ENCODE measurements around the gene IP6K2.

The IP6K2 gene

DNA sequence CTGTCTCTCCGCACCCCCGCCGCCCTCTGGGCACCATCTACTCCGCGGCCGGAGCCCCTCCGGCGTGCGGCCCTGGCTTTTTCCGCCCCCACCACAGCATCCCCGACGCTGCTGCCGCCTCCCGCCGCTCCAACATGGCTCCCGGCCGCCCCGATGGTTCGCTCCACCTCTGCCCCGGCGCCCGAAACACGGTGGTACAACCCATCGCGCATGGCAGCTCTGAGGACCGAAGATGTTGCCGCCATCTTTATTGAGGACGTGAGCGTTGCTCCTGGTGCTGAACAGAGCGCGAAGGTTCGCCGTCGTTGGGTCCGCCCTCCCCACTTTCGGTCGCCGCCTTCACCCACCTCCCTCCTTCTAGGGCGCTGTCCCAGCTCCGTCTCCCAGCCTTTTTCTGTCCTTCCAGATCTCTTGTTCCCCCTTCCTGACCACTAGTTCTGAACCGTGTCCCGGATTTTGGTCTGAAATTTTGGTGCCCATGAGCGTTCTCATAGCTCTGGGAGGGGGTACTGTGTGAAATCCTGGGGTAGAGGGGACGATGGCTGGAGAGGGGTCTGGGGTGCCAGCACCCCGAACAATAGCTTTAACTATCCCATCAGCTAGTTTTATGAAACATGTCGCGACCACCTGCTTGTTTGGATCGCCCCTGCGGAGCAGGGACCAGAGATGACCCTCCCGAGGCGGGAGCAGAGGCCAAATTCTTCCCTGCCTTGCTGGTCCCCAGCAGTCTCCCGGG lies 54.1 kb downstream of the IP6K2 start, which contains the start of gene CELSR3:
TSS of gene CELSR3 (minus strand) at position 134 of the 736 bp plus-strand sequence. CDS start 252 bp downstream, outside the sequence.
- peak; percentile 35 for DNase-seq

DNA sequence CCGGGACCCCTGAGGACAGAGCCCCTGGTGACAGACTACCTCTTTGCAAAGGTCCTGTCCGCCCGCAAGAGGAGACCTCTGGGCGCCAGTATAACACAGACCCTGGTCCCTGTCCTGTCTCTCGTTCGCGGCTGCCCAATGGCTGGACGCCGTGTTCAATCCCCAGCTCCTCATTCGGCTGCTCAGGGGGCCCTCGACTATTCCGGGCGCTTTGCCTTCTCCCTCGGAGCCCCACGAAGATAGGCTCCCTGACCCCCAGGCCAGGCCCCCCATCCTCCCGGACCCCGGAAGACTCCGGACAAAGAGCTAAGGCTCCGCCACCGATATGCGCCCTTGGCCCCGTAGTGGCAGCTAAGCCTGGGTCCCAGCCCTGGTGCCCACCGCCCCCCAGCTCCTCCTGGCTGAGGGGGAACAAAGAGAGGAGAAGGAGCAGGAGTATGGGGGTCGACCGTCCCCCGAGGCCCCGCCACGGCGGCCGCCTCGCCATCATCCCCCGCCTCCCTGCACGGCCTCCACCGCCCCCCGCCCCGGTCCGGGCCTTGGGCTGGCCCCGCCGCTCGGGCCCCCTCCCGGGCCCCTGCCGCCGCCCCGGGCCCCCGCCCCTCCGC lies 54.8 kb downstream of the IP6K2 start:
- DNase-seq, result no peak

DNA sequence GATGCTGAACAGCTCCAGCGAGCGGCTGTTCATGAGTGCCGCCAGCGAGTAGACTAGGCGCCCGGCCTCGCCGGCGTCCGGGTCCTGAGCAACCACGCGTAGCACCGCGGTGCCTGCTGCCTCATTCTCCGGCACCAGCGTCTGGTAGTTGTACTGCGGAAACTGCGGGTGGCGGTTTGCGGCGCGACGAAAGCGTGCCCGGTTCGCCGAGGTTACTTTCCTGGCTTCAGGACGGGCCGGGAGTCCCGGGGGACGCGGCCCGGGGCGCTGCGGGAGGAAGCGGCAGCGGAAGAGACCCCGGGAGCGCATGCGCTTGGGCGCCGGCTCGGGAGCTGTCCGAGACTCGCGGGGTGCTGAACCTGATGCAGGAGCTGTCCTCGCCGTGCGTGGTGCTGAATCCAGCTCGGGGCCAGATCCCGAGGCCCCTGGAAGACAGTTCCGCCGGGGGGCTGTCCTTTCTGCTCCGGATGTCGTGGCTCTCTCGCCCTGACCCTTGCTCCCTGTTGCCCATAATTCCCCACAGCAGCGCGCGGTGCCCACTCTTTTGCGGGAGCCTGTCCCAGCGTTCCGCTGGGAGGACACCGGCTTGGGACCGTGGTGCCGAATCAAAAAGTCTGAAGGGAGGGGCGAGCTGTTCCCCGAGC lies 55.4 kb downstream of the IP6K2 start:
- no peak for DNase-seq

DNA sequence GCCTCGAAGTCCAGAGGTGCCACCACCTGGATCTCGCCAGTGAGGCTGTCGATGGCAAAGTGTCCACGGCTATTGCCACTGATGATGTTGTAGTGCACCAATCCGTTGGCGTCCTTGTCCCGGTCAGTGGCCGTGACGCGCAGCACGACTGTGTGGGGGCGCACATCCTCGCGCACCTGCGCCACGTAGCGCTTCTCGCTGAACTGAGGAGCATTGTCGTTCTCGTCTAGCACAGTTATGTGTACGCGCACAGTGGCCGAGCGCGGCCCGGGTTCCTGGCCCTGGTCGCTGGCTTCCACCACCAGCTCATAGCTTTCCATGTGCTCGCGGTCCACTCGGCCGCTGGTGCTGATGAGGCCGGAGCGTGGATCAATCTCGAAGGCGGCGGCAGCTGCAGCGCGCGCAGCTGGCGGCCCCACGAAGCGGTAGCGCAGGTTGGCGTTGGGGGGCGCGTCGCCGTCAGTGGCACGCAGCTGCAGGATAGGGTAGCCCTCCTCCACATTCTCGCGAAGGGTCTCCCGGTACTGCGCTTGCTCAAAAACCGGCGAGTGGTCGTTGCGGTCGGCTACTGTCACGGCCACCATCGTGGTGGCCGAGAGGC lies 56.1 kb downstream of the IP6K2 start:
- DNase-seq, result no peak

DNA sequence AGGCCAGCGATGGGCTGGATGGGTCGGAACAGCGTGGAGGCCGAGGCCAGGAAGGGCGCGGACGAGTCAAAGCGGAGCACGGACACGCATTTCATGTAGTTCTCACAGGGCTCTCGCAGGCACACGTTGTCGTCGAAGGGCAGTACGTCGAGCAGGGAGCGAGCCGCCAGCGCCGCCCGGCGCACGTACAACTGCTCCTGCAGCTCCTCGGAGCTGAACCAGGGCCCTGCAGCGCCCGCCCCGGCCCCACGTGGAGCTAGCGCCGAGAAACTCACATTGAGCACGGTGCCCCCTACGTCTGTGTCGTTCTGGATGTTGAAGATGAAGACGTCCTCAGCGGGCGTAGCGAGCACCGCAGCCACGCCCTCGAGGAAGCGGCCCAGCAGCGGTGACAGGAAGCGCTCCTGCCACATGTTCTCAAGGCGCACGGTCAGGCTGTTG lies 60.2 kb downstream of the IP6K2 start:
- DNase-seq, result no peak

DNA sequence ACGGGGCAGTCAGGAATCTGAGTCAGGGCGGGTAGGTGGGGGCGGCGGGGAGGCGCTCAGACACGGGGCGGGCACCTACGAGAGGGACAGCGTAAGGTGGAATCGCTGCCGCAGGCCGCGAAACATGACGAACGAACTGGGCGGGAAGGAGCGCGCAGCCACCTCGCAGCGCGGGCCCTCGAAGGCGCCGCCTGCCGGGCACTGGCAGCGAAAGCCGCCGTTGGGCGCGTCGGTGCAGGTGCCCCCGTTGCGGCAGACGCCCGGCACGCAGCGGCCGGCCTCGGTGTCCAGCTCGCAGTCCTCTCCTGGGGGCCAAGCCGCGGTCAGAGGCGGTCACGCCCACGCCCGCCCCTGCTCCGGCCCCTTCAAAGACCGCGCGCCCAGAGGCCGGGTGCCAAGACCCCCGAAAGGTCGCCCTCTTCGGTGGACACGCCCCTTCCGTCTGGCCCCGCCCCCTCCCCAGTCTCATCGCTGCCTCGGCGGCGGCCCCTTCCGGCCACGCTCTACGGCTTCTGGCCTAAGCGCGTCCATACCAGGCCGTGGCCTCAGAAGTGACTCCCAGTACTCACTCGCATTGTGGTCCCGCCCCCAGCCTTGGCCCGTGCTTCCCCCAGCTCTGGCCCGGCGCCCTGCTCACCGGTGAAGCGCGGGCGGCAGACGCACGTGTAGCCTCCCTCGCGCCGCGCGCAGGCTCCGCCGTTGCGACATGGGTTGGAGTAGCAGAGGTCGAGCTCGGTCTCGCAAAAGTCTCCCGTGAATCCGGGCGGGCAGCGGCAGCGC lies 60.8 kb downstream of the IP6K2 start:
- no peak for DNase-seq

GRCh38 chr3:48655606-48656005 lies 61.4 kb downstream of the IP6K2 start:
- no peak for DNase-seq

DNA sequence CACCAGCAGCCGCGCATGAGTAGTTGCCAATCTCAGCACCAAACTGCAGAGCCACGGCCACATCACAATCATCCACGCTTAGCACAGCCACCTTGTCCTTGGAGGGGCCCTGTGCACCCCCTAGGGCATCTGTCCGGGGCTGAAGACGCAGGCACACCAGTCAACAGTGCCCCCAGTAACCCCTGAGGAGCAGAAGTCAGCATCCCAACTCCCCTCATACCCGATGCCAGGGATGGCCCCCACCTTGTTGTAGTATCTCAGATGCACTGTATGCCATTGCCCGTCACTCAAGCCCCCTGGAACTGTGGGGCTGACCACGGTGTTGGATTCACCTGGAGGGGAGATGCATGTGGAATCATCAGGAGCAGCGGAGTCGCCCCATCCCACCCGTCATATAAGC lies 62.0 kb downstream of the IP6K2 start:
- DNase-seq, result no peak

DNA sequence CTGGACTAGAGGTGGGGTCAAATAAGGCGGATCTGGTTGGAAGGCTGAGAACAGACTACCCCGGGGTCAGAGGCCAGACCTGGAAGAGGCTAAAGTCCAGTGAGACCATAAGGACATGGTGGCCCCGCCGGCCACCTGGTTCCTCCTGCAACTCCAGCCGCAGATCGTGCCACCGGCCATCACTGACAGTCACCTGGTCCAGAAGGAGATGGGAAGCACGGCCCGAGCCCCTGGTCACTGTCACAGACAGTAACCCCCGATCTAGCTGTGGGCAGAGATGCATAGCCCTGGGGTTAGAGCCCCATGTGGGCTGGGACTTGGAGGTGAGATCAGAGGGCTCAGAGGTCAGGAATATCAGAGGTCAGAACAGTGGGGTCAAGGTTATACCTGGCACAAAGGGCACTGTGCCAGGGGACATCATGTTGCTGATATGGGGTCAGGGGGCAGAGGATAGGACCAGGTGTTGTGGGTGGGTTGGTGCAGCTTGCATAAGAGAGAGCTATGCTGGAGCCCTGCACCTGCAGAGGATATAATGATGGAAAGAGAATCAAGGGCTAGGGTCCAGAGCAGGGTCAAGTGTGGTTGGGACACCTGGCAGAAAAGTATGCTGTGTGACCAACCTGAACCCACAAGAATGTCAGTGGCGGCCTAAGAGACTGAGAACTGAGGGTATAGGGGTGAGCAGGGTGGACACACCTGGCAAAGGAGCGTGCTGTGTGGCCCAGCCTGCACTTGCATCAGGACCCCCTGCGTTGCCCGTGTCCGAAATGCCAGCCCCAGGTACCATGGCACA lies 63.9 kb downstream of the IP6K2 start:
- no peak for DNase-seq

DNA sequence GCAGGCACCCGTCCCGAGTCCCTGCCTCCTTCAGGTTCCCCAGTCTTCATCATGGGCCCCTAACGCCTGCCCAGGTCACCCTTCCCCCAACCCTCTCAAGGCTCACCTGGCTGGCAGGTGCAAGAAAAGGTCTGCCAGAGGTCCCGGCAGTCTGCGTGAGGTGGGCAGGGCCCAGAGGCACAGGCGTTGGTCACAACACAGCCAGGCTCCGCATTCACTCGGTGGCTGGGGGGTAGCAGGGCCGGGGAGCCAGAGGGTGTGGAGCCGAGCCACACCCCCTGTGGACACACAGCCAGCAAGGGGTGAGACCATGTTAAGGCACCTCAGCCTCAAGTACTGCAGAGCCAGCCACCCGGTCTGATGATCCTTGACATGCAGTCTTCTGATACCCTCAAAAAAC lies 65.2 kb downstream of the IP6K2 start:
- no peak for DNase-seq

GRCh38 chr3:48650723-48651122 lies 66.3 kb downstream of the IP6K2 start:
- DNase-seq, result no peak

- no peak for DNase-seq
These were observed 68.7 kb downstream of the IP6K2 start for GRCh38 chr3:48648188-48648850.

DNA sequence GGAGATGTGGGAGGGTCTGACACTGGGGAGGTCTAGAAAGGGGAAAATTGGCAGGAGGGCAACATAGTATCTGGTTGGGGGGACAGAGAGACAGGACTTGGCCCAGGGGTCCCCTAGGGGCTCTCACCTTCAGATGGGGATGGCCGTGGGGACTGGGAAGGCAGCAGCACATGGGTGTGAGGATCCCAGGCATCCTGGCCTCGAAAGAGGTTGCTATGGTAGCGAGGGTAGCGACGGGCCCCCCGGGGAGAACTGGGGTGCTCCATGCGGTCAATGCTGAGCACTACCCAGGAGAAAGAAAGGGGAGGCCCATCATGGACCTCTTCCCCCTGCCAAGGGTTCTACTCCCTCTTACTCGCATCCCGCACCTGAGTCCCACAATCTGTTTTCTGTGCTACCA lies 69.3 kb downstream of the IP6K2 start:
- DNase-seq, result no peak

DNA sequence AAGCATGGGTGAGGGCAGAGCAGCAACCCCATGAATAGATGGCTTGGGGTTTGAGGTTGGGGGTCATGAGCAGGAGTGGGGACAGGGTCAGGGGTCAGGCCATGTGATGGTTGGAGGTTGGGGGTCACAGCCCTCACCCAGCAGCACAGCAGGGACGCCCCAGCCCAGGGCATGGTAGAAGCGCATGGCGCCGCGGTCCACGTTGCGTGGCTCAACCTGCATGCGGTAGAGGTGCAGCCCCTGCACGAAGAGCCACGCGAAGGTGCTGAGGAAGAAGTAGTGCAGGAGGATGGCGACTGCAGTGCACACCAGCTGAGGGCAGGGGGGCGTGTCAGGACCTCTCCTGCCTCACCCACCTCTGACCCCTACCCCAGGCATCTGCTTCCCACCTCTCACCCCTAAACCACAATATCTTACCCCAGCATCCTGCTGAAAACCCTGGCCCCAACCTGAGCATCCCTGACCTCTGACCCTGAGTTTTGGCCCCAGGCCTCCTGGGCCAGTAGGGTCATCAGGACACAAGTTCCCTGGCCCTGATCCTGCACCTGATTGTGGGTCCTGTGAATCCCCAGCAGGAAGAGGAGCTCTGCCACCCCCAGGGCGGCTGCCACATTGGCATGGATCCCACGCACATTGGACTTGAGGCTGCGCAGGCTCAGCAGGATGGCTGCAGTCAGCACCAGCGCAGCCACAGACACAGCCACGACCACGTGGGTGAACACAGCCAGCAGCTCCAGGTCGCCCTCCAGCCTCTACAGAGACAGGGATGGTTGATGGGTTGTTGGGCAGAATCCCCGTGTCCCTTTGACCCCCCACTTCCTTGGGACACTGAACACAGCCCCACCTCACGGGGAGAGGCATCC lies 71.9 kb downstream of the IP6K2 start:
- DNase-seq, result no peak

DNA sequence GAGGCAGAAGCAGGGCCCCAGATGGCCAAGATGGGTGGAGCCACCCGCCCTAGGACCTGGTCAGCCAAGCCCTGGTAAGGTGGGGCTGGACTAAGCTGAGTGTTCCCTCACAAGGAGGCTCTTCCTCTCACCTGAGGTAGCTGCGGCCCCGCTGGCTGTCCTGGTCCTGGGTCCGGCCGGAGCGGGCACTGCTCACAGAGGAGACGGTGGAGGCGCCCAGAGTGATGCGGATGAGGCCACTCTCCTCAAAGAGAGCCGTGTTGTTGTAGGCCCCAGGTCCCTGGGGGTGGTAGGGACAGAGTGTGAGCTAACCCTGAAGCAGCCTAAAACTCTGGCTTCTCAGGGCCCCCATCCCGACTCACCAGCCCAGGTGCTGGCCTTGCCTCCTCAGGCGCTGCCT lies 74.4 kb downstream of the IP6K2 start:
- DNase-seq, result no peak

DNA sequence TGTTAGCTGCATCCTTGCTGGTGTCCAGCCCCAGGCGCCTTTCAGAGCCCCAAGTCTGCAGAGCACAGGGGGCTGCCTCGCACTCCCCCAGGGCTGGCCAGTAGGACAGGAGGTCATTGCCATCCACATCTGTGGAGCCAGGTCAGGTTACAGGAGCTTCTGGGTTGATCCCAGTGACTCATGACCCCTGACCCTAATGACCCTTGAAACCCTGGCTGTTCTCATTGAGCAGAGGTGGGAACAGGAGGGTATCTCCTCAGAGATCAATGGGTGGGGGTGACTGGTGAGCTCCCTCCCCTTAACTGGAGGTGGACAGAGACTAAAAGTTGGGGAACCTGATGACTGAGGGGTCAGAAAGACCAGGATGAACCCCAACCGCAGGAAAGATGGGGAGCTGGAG lies 75.6 kb downstream of the IP6K2 start:
- no peak for DNase-seq

- no peak for DNase-seq
These were observed 76.9 kb downstream of the IP6K2 start for GRCh38 chr3:48639944-48640606.

All from NCI-H2029 treated with DMSO at 0.1 percent for 48 hours (cell line).